KMS-11 (cell line): Measurements from ENCODE around the gene CEP19.
"Not testable (repeated sequence)": the region's sequence is repeated elsewhere in the genome, so short reads cannot be mapped to it uniquely, and the experiment has no call there.

Source experiments
- H2AFZ ChIP-seq: fragments of 200-600 bp; sonication (generic); 2 replicates; pipeline ENCODE4 v1.6.1; 2016; ENCODE audit warnings: antibody characterized with exemption, mixed run types, low read depth
- H3K27ac ChIP-seq: fragments of 200-600 bp; sonication (generic); 2 replicates; pipeline ENCODE4 v1.6.1; 2016; ENCODE audit warnings: mild to moderate bottlenecking, mixed run types
- H3K27me3 ChIP-seq: fragments of 200-600 bp; sonication (generic); 2 replicates; pipeline ENCODE4 v1.6.1; 2017; ENCODE audit warnings: mild to moderate bottlenecking, low read depth, mixed run types, moderate library complexity; ENCODE audit not compliant: insufficient read depth
- H3K36me3 ChIP-seq: fragments of 200-600 bp; sonication (generic); 2 replicates; pipeline ENCODE4 v1.6.1; 2017; ENCODE audit warnings: mild to moderate bottlenecking, mixed run types; ENCODE audit not compliant: insufficient read depth
- H3K4me1 ChIP-seq: fragments of 200-600 bp; sonication (generic); 2 replicates; pipeline ENCODE4 v1.6.1; 2016; ENCODE audit warnings: mild to moderate bottlenecking, low read depth, mixed run types; ENCODE audit not compliant: poor library complexity, severe bottlenecking
- H3K4me2 ChIP-seq: fragments of 200-600 bp; sonication (generic); 2 replicates; pipeline ENCODE4 v1.7.0; 2016; ENCODE audit warnings: mild to moderate bottlenecking, mixed run types
- H3K4me3 ChIP-seq: fragments of 200-600 bp; sonication (generic); IDR thresholded peaks from 2 replicates; pipeline ENCODE4 v1.6.1; 2017; ENCODE audit warnings: low read depth, low read length, mixed read lengths; ENCODE audit not compliant: insufficient read depth
- H3K79me2 ChIP-seq: fragments of 200-600 bp; sonication (generic); 2 replicates; pipeline ENCODE4 v1.6.1; 2016; ENCODE audit warnings: low read depth, mixed run types; ENCODE audit not compliant: insufficient read depth
- H3K9ac ChIP-seq: fragments of 200-600 bp; sonication (generic); 2 replicates; pipeline ENCODE4 v1.6.1; 2016; ENCODE audit warnings: mild to moderate bottlenecking, mixed run types
- H4K20me1 ChIP-seq: fragments of 200-600 bp; sonication (generic); 2 replicates; pipeline ENCODE4 v1.6.1; 2016; ENCODE audit warnings: mild to moderate bottlenecking, mixed run types; ENCODE audit not compliant: insufficient read depth
- TF ChIP-seq, protein P1 (sequence below): fragments of 200-600 bp; sonication (generic); conservative IDR thresholded peaks from 2 replicates; pipeline ENCODE4 v1.6.1; 2017; ENCODE audit warnings: low read depth, mild to moderate bottlenecking, antibody characterized with exemption, low read length, moderate library complexity, mixed read lengths

Gene CEP19

DNA sequence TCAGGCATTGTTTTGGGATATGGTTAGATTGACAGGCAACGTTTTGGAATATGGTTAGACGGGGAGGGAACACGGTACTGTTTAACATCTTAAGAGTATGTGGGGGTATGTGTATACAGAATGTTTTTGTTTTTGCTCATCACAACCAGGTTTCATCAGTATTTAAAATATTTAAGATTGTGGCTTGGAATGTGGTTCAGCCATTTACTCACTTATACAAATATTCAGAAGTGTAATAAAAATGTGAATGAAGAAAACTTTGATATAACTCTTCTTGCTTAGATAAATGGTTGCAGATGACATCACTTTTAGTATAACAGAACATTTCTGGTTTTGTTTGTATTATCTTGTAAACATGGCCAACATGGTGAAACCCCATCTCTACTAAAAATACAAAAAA lies 23.7 kb upstream of the CEP19 start:
- H3K4me1 ChIP-seq = peaks cover 5% of the 10 kb centered on the region
- no peaks in the 10 kb centered on the region for H4K20me1 ChIP-seq
- H2AFZ ChIP-seq = no peak overlapping the region
- no peak overlapping the region for H3K4me2 ChIP-seq
- no peak overlapping the region for H3K9ac ChIP-seq
- H3K4me3 ChIP-seq = no peak overlapping the region
- H3K79me2 ChIP-seq = peaks cover 6% of the 10 kb centered on the region
- TF ChIP-seq, protein P1, sequence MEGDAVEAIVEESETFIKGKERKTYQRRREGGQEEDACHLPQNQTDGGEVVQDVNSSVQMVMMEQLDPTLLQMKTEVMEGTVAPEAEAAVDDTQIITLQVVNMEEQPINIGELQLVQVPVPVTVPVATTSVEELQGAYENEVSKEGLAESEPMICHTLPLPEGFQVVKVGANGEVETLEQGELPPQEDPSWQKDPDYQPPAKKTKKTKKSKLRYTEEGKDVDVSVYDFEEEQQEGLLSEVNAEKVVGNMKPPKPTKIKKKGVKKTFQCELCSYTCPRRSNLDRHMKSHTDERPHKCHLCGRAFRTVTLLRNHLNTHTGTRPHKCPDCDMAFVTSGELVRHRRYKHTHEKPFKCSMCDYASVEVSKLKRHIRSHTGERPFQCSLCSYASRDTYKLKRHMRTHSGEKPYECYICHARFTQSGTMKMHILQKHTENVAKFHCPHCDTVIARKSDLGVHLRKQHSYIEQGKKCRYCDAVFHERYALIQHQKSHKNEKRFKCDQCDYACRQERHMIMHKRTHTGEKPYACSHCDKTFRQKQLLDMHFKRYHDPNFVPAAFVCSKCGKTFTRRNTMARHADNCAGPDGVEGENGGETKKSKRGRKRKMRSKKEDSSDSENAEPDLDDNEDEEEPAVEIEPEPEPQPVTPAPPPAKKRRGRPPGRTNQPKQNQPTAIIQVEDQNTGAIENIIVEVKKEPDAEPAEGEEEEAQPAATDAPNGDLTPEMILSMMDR = no peak
- H3K27ac ChIP-seq = no peak overlapping the region
- H3K27me3 ChIP-seq = no peaks in the 10 kb centered on the region
- 0 out of 2 replicates have a peak, but pooled peaks cover 4% of the 10 kb centered on the region for H3K36me3 ChIP-seq

- no peaks in the 10 kb centered on the region for H3K4me1 ChIP-seq
- H3K79me2 ChIP-seq = no peaks in the 10 kb centered on the region
- TF ChIP-seq, protein P1 = no peak
- no peaks in the 10 kb centered on the region for H3K27me3 ChIP-seq
- H3K4me2 ChIP-seq = no peak overlapping the region
- no peak overlapping the region for H3K27ac ChIP-seq
- no peaks in the 10 kb centered on the region; the same call in 1 of the 2 replicates for H3K36me3 ChIP-seq
- no peak overlapping the region for H3K9ac ChIP-seq
- H2AFZ ChIP-seq = no peak overlapping the region
- H3K4me3 ChIP-seq = no peak overlapping the region
- no peaks in the 10 kb centered on the region for H4K20me1 ChIP-seq
Measured at GRCh38 chr3:196726788-196727675, 15.0 kb upstream of the CEP19 start.

- Histone ChIP-seq H3K9ac (no peak overlapping the region), H3K79me2 (no peaks in the 10 kb centered on the region), H3K27ac (no peak overlapping the region), H2AFZ (no peak overlapping the region), H4K20me1 (no peaks in the 10 kb centered on the region), H3K27me3 (no peaks in the 10 kb centered on the region), H3K4me3 (no peak overlapping the region), H3K4me1 (no peaks in the 10 kb centered on the region), H3K36me3 (no peaks in the 10 kb centered on the region; the same call in 1 of the 2 replicates), H3K4me2 (no peak overlapping the region)
- TF ChIP-seq, protein P1 = no peak
Measured at GRCh38 chr3:196721097-196721496, 9.0 kb upstream of the CEP19 start.

- H3K27ac ChIP-seq, H3K9ac ChIP-seq, H3K36me3 ChIP-seq, H3K79me2 ChIP-seq, H3K4me2 ChIP-seq, H3K27me3 ChIP-seq, H4K20me1 ChIP-seq, H3K4me3 ChIP-seq, H2AFZ ChIP-seq, H3K4me1 ChIP-seq: not testable (repeated sequence)
Measured at GRCh38 chr3:196717162-196717561, 5.1 kb upstream of the CEP19 start.
